H9 (cell line): Measurements from ENCODE around the gene FBXL2. TPM values are rescaled to one million over a fixed set of nuclear protein-coding genes. Genes with fewer than 3 reads are reported as not detected.

ENCODE experiments used
- DNase-seq: peaks from one replicate; pipeline ENCODE4 v3.0.0-alpha.2; 2017
- H2AFZ ChIP-seq: one replicate; pipeline ENCODE4 v1.6.1; 2013; ENCODE audit warnings: mild to moderate bottlenecking, low read length, control low read depth, moderate library complexity
- H2AK5ac ChIP-seq: 2 replicates; pipeline ENCODE4 v1.6.1; 2013; ENCODE audit warnings: low read length, control low read depth, mixed read lengths; ENCODE audit not compliant: insufficient read length
- H2BK120ac ChIP-seq: one replicate; pipeline ENCODE4 v1.6.1; 2013; ENCODE audit warnings: low read depth, mild to moderate bottlenecking, low read length, control low read depth, inconsistent platforms; ENCODE audit not compliant: poor library complexity, severe bottlenecking
- H2BK12ac ChIP-seq: 2 replicates; pipeline ENCODE4 v1.6.1; 2013; ENCODE audit warnings: low read length, control low read depth, mixed read lengths, low read depth; ENCODE audit not compliant: insufficient read length
- H2BK15ac ChIP-seq: 2 replicates; pipeline ENCODE4 v1.6.1; 2013; ENCODE audit warnings: low read depth, low read length, control low read depth
- H2BK20ac ChIP-seq: one replicate; pipeline ENCODE4 v1.6.1; 2013; ENCODE audit warnings: low read depth, mild to moderate bottlenecking, low read length, control low read depth, inconsistent platforms; ENCODE audit not compliant: poor library complexity, severe bottlenecking
- H2BK5ac ChIP-seq: 2 replicates; pipeline ENCODE4 v1.6.1; 2013; ENCODE audit warnings: low read length, control low read depth, mixed read lengths; ENCODE audit not compliant: insufficient read length
- H3K14ac ChIP-seq: 2 replicates; pipeline ENCODE4 v1.6.1; 2013; ENCODE audit warnings: low read length, control low read depth; ENCODE audit not compliant: insufficient read depth
- H3K18ac ChIP-seq: 2 replicates; pipeline ENCODE4 v1.6.1; 2013; ENCODE audit warnings: low read depth, mild to moderate bottlenecking, mixed read lengths, low read length, control low read depth; ENCODE audit not compliant: insufficient read length
- H3K23ac ChIP-seq: 2 replicates; pipeline ENCODE4 v1.6.1; 2013; ENCODE audit warnings: low read length, control low read depth, mixed read lengths, low read depth; ENCODE audit not compliant: insufficient read length
- H3K23me2 ChIP-seq: 2 replicates; pipeline ENCODE4 v1.6.1; 2013; ENCODE audit warnings: low read depth, mild to moderate bottlenecking, mixed read lengths, low read length, control low read depth; ENCODE audit not compliant: insufficient read length, poor library complexity, severe bottlenecking
- H3K27ac ChIP-seq: 2 replicates; pipeline ENCODE4 v1.5.1; 2013; ENCODE audit warnings: low read length, control low read depth, mixed read lengths, low read depth; ENCODE audit not compliant: insufficient read length
- H3K27me3 ChIP-seq: 2 replicates; pipeline ENCODE4 v1.6.1; 2013; ENCODE audit warnings: low read length, control low read depth, inconsistent platforms; ENCODE audit not compliant: insufficient read depth
- H3K4ac ChIP-seq: 2 replicates; pipeline ENCODE4 v1.6.1; 2013; ENCODE audit warnings: low read depth, mild to moderate bottlenecking, control low read depth, inconsistent platforms, low read length, moderate library complexity
- H3K4me1 ChIP-seq: 2 replicates; pipeline ENCODE4 v1.6.1; 2013; ENCODE audit warnings: low read length, control low read depth, inconsistent platforms; ENCODE audit not compliant: insufficient read depth
- H3K4me2 ChIP-seq: 2 replicates; pipeline ENCODE4 v1.6.1; 2013; ENCODE audit warnings: low read length, control low read depth, mixed read lengths; ENCODE audit not compliant: insufficient read length, insufficient read depth
- H3K56ac ChIP-seq: 2 replicates; pipeline ENCODE4 v1.6.1; 2013; ENCODE audit warnings: low read depth, mild to moderate bottlenecking, mixed read lengths, low read length, control low read depth; ENCODE audit not compliant: insufficient read length
- H3K79me1 ChIP-seq: 2 replicates; pipeline ENCODE4 v1.6.1; 2013; ENCODE audit warnings: low read depth, mild to moderate bottlenecking, moderate library complexity, low read length, control low read depth, inconsistent platforms; ENCODE audit not compliant: insufficient read depth, poor library complexity, severe bottlenecking
- H3K79me2 ChIP-seq: 2 replicates; pipeline ENCODE4 v1.6.1; 2013; ENCODE audit warnings: low read length, control low read depth, inconsistent platforms; ENCODE audit not compliant: insufficient read depth
- H3K9ac ChIP-seq: 2 replicates; pipeline ENCODE4 v1.6.1; 2013; ENCODE audit warnings: low read length, control low read depth, mixed read lengths; ENCODE audit not compliant: insufficient read length; ENCODE audit errors: extremely low read depth
- H3K9me3 ChIP-seq: one replicate; pipeline ENCODE4 v1.6.1; 2013; ENCODE audit warnings: low read depth, low read length, inconsistent platforms; ENCODE audit not compliant: control insufficient read depth
- H3T11ph ChIP-seq: one replicate; pipeline ENCODE4 v1.6.1; 2013; ENCODE audit warnings: mild to moderate bottlenecking, low read length, control low read depth, inconsistent platforms
- H4K20me1 ChIP-seq: one replicate; pipeline ENCODE4 v1.6.1; 2013; ENCODE audit not compliant: control insufficient read depth, insufficient read length, insufficient read depth
- H4K5ac ChIP-seq: 2 replicates; pipeline ENCODE4 v1.6.1; 2013; ENCODE audit warnings: low read depth, mild to moderate bottlenecking, mixed read lengths, low read length, control low read depth; ENCODE audit not compliant: insufficient read length
- H4K8ac ChIP-seq: replicated peaks from 2 replicates; pipeline ENCODE4 v1.6.1; 2013; ENCODE audit warnings: low read length, control low read depth, mixed read lengths, low read depth; ENCODE audit not compliant: insufficient read length
- H4K91ac ChIP-seq: 2 replicates; pipeline ENCODE4 v1.6.1; 2013; ENCODE audit warnings: low read depth, mild to moderate bottlenecking, moderate library complexity, mixed read lengths, low read length, control low read depth; ENCODE audit not compliant: insufficient read length
- H3K27ac Mint-ChIP-seq, 3 experiments: 2 replicates in 2 of 3; 3 replicates in 1 of 3; pipeline ENCODE4 v1.8.0; 2020 to 2021; ENCODE audit warnings: mixed read lengths in 3 of 3, mild to moderate bottlenecking in 1 of 3, moderate library complexity in 1 of 3
- H3K27me3 Mint-ChIP-seq: 2 replicates; pipeline ENCODE4 v1.8.0; 2021; ENCODE audit warnings: low read depth, mild to moderate bottlenecking, moderate library complexity, mixed read lengths
- H3K36me3 Mint-ChIP-seq, 3 experiments: 2 replicates in 2 of 3; 3 replicates in 1 of 3; pipeline ENCODE4 v1.8.0; 2020 to 2021; ENCODE audit warnings: low read depth in 3 of 3, mixed read lengths in 3 of 3; ENCODE audit not compliant: insufficient read depth in 1 of 3
- H3K4me1 Mint-ChIP-seq, 2 experiments: 2 replicates each; pipeline ENCODE4 v1.8.0; 2020; ENCODE audit warnings: mixed read lengths in 2 of 2
- H3K4me3 Mint-ChIP-seq, 2 experiments: 2 replicates in 1 of 2; 3 replicates in 1 of 2; pipeline ENCODE4 v1.8.0; 2020 to 2021; ENCODE audit warnings: mild to moderate bottlenecking in 2 of 2, mixed read lengths in 2 of 2, moderate library complexity in 1 of 2
- H3K9me3 Mint-ChIP-seq, 2 experiments: 2 replicates in 1 of 2; 3 replicates in 1 of 2; pipeline ENCODE4 v1.8.0; 2020; ENCODE audit warnings: mild to moderate bottlenecking in 2 of 2, mixed read lengths in 2 of 2, moderate library complexity in 1 of 2
- WGBS: extraction: QIAGEN DNeasy Blood & Tissue Kit; methylation state at CpG from one replicate; pipeline ENCODE4 v1.1.7; 2013; ENCODE audit warnings: missing lambda C conversion rate, low lambda C conversion rate, mixed read lengths; ENCODE audit not compliant: insufficient read length; ENCODE audit errors: extremely low coverage; 5-methylcytosine and 5-hydroxymethylcytosine counted together
- total RNA-seq: library from RNA; stranded (reverse); gene quantifications from 2 replicates; pipeline ENCODE4 v1.2.1, GENCODE V29; 2021
- TF ChIP-seq, protein P1 (sequence below): fragments of 200-600 bp; sonication (generic); conservative IDR thresholded peaks from 3 replicates; pipeline ENCODE4 v1.8.0; 2021; ENCODE audit warnings: antibody characterized with exemption, mild to moderate bottlenecking

The FBXL2 gene
- total RNA-seq, 1 experiment from 2014 or later = 2.7 TPM

DNA sequence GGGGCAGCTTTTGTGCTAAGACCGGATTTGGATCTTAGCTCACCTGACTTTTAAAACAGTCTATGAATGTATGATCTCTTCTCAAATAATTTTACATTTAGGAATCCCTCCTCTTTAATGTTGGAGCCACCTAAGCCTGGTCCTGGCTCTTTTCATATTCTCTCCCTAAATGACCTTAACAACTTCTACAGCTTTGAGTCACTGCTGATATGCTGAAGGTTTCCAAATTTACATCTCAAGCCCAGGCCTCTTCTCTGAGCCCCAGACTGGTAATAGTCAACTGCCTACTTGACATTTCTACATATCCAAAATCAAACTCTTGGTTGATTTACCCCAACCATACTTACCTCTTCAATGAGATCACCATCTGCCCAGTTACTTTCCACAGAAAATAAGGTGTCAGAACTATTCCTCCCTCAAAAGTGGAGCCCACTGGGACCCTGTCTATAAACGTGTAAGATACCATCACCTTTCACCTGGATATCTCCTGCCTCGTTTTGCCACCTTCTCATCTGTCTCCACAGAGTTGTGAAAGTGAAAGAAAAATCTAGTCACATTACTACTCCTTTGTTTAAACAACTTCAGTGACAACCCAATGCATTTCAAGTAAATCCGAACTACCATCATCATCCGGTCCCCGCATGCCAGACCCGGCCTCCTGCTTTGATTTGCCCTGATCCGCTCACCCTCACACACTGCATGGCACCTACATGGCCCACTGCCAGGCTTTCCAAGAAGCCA, 114.2 kb downstream of the FBXL2 start:
- no peak overlapping the region for H3K56ac ChIP-seq
- H3K4ac ChIP-seq = no peak overlapping the region
- no peaks in the 10 kb centered on the region for H3K79me2 ChIP-seq
- H4K20me1 ChIP-seq = no peaks in the 10 kb centered on the region
- no peak overlapping the region for H3K14ac ChIP-seq
- H2BK120ac ChIP-seq = no peak overlapping the region
- H3K27me3 ChIP-seq = no peaks in the 10 kb centered on the region
- Mint-ChIP-seq H3K4me1 (peaks cover 10 to 11% of the 10 kb centered on the region in 2 experiments), H3K27me3 (no peaks in the 10 kb centered on the region), H3K9me3 (no peaks in the 10 kb centered on the region), H3K36me3 (peaks cover 28 to 86% (median 80%) of the 10 kb centered on the region in 3 experiments; a peak in 6 of 7 replicates), H3K4me3 (no peak overlapping the region), H3K27ac (peak overlapping the region in 2 of 3 experiments; percentile 37 to 48; a peak in 4 of 7 replicates)
- no peak overlapping the region for H4K91ac ChIP-seq
- H3K23ac ChIP-seq = no peak overlapping the region
- no peak overlapping the region for H4K5ac ChIP-seq
- no peak overlapping the region for H3K9ac ChIP-seq
- H3K79me1 ChIP-seq = no peaks in the 10 kb centered on the region
- no peak overlapping the region for H4K8ac ChIP-seq
- no peak overlapping the region for H2BK5ac ChIP-seq
- H2BK20ac ChIP-seq = no peak overlapping the region
- H2BK12ac ChIP-seq = no peak overlapping the region
- TF ChIP-seq, protein P1, sequence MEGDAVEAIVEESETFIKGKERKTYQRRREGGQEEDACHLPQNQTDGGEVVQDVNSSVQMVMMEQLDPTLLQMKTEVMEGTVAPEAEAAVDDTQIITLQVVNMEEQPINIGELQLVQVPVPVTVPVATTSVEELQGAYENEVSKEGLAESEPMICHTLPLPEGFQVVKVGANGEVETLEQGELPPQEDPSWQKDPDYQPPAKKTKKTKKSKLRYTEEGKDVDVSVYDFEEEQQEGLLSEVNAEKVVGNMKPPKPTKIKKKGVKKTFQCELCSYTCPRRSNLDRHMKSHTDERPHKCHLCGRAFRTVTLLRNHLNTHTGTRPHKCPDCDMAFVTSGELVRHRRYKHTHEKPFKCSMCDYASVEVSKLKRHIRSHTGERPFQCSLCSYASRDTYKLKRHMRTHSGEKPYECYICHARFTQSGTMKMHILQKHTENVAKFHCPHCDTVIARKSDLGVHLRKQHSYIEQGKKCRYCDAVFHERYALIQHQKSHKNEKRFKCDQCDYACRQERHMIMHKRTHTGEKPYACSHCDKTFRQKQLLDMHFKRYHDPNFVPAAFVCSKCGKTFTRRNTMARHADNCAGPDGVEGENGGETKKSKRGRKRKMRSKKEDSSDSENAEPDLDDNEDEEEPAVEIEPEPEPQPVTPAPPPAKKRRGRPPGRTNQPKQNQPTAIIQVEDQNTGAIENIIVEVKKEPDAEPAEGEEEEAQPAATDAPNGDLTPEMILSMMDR = no peak
- no peak overlapping the region for H2AFZ ChIP-seq
- no peak overlapping the region for H3K4me2 ChIP-seq
- H3K27ac ChIP-seq = no peak overlapping the region
- peaks cover 2% of the 10 kb centered on the region; the same call in 1 of the 2 replicates for H3K4me1 ChIP-seq
- no peak overlapping the region for H3T11ph ChIP-seq
- no peak overlapping the region for H2BK15ac ChIP-seq
- WGBS = no CpG with 5 or more reads among the region's 8 CpGs
- no peak overlapping the region for H2AK5ac ChIP-seq
- no peaks in the 10 kb centered on the region for H3K23me2 ChIP-seq
- no peak for DNase-seq
- H3K9me3 ChIP-seq = no peaks in the 10 kb centered on the region
- H3K18ac ChIP-seq = no peak overlapping the region
